ENCODE data around the gene PDE9A. TPM values are rescaled to one million over a fixed set of nuclear protein-coding genes. Genes with fewer than 3 reads are reported as not detected.

The PDE9A gene
- total RNA-seq, 1 donor from 2014 or later = 20.7 TPM

GRCh38 chr21:42694751-42695696 lies 41.6 kb downstream of the PDE9A start:
- H3K27ac Mint-ChIP-seq (ENCODE audit: unreplicated experiment) = no peak overlapping the region
- no peak for DNase-seq (ENCODE audit: low spot score)

GRCh38 chr21:42695697-42696380 lies 42.4 kb downstream of the PDE9A start:
- Mint-ChIP-seq H3K9me3 (ENCODE audit: unreplicated experiment) (no peaks in the 10 kb centered on the region), H3K27ac (ENCODE audit: unreplicated experiment) (no peak overlapping the region), H3K36me3 (ENCODE audit: low read depth, unreplicated experiment) (peaks cover 37% of the 10 kb centered on the region), H3K4me3 (ENCODE audit: unreplicated experiment) (no peak overlapping the region), H3K27me3 (ENCODE audit: unreplicated experiment) (no peaks in the 10 kb centered on the region), H3K4me1 (ENCODE audit: unreplicated experiment) (no peaks in the 10 kb centered on the region)
- no peak for DNase-seq (ENCODE audit: low spot score)
- no peak for TF ChIP-seq CTCF (IDR thresholded peaks at IDR 0.05; ENCODE audit: unreplicated experiment)

More at GRCh38 chr21:42694751-42695696, 41.6 kb downstream of the PDE9A start:
- Mint-ChIP-seq H3K9me3 (ENCODE audit: unreplicated experiment) (no peaks in the 10 kb centered on the region), H3K4me3 (ENCODE audit: unreplicated experiment) (no peak overlapping the region), H3K27me3 (ENCODE audit: unreplicated experiment) (no peaks in the 10 kb centered on the region), H3K36me3 (ENCODE audit: low read depth, unreplicated experiment) (peaks cover 32% of the 10 kb centered on the region), H3K4me1 (ENCODE audit: unreplicated experiment) (no peaks in the 10 kb centered on the region)
- TF ChIP-seq CTCF (IDR thresholded peaks at IDR 0.05; ENCODE audit: unreplicated experiment) = no peak

GRCh38 chr21:42696501-42697040 lies 43.1 kb downstream of the PDE9A start:
- DNase-seq (ENCODE audit: low spot score) = no peak
- Mint-ChIP-seq H3K9me3 (ENCODE audit: unreplicated experiment) (no peaks in the 10 kb centered on the region), H3K4me3 (ENCODE audit: unreplicated experiment) (no peak overlapping the region), H3K27ac (ENCODE audit: unreplicated experiment) (no peak overlapping the region), H3K4me1 (ENCODE audit: unreplicated experiment) (no peaks in the 10 kb centered on the region), H3K27me3 (ENCODE audit: unreplicated experiment) (no peaks in the 10 kb centered on the region), H3K36me3 (ENCODE audit: low read depth, unreplicated experiment) (peaks cover 44% of the 10 kb centered on the region)
- no peak for TF ChIP-seq CTCF (IDR thresholded peaks at IDR 0.05; ENCODE audit: unreplicated experiment)

GRCh38 chr21:42698733-42699132 lies 45.3 kb downstream of the PDE9A start:
- H3K27me3 Mint-ChIP-seq (ENCODE audit: unreplicated experiment) = peaks cover 5% of the 10 kb centered on the region
- no peaks in the 10 kb centered on the region for H3K9me3 Mint-ChIP-seq (ENCODE audit: unreplicated experiment)
- H3K27ac Mint-ChIP-seq (ENCODE audit: unreplicated experiment) = no peak overlapping the region
- no peak overlapping the region for H3K4me3 Mint-ChIP-seq (ENCODE audit: unreplicated experiment)
- TF ChIP-seq CTCF (IDR thresholded peaks at IDR 0.05; ENCODE audit: unreplicated experiment) = no peak
- no peak for DNase-seq (ENCODE audit: low spot score)
- H3K4me1 Mint-ChIP-seq (ENCODE audit: unreplicated experiment) = peaks cover 11% of the 10 kb centered on the region
- peaks cover 60% of the 10 kb centered on the region for H3K36me3 Mint-ChIP-seq (ENCODE audit: low read depth, unreplicated experiment)

Data from endothelial cell (in vitro differentiated cells).